ENCODE measurements around the gene SEMA4D.
A peak's percentile ranks its signal among the peaks of the same experiment; 100 is the strongest.
"Not testable (repeated sequence)": the region's sequence is repeated elsewhere in the genome, so short reads cannot be mapped to it uniquely, and the experiment has no call there.

The SEMA4D gene

GRCh38 chr9:89482056-89482851 is 15.7 kb downstream of the SEMA4D start:
- DNase-seq (ENCODE audit: low read depth), result no peak

- no peak for DNase-seq (ENCODE audit: low read depth)
These were observed 16.4 kb downstream of the SEMA4D start for GRCh38 chr9:89481538-89481915.

GRCh38 chr9:89480825-89481537 is 16.9 kb downstream of the SEMA4D start:
- no peak for DNase-seq (ENCODE audit: low read depth)

- not testable (repeated sequence) for DNase-seq (ENCODE audit: low read depth)
These were observed 17.5 kb downstream of the SEMA4D start for GRCh38 chr9:89480372-89480771.

GRCh38 chr9:89479669-89480011 is 18.3 kb downstream of the SEMA4D start:
- DNase-seq (ENCODE audit: low read depth), result not testable (repeated sequence)

GRCh38 chr9:89478821-89479668 is 18.9 kb downstream of the SEMA4D start:
- no peak for DNase-seq (ENCODE audit: low read depth)

- peak; percentile 39 for DNase-seq (ENCODE audit: low read depth)
These were observed 19.9 kb downstream of the SEMA4D start for GRCh38 chr9:89477811-89478630.

- no peak for DNase-seq (ENCODE audit: low read depth)
These were observed 20.5 kb downstream of the SEMA4D start for GRCh38 chr9:89477384-89477783.

GRCh38 chr9:89476546-89476945 is 21.4 kb downstream of the SEMA4D start:
- no peak for DNase-seq (ENCODE audit: low read depth)

- no peak for DNase-seq (ENCODE audit: low read depth)
These were observed 21.9 kb downstream of the SEMA4D start for GRCh38 chr9:89475891-89476440.

GRCh38 chr9:89474939-89475338 is 23.0 kb downstream of the SEMA4D start:
- DNase-seq (ENCODE audit: low read depth), result no peak

- DNase-seq (ENCODE audit: low read depth), result peak; percentile 64
These were observed 24.0 kb downstream of the SEMA4D start for GRCh38 chr9:89473762-89474469.

- not testable (repeated sequence) for DNase-seq (ENCODE audit: low read depth)
These were observed 26.1 kb downstream of the SEMA4D start for GRCh38 chr9:89471796-89472320.

GRCh38 chr9:89471390-89471789 is 26.5 kb downstream of the SEMA4D start:
- DNase-seq (ENCODE audit: low read depth), result no peak

GRCh38 chr9:89470224-89470839 is 27.6 kb downstream of the SEMA4D start:
- DNase-seq (ENCODE audit: low read depth), result no peak

GRCh38 chr9:89469003-89469402 is 28.9 kb downstream of the SEMA4D start:
- DNase-seq (ENCODE audit: low read depth), result no peak

GRCh38 chr9:89468281-89468960 is 29.5 kb downstream of the SEMA4D start:
- no peak for DNase-seq (ENCODE audit: low read depth)

- no peak for DNase-seq (ENCODE audit: low read depth)
These were observed 30.7 kb downstream of the SEMA4D start for GRCh38 chr9:89467278-89467625.

GRCh38 chr9:89466451-89467277 is 31.2 kb downstream of the SEMA4D start:
- no peak for DNase-seq (ENCODE audit: low read depth)
